ENCODE measurements around the gene DMBX1. TPM values are rescaled to one million over a fixed set of nuclear protein-coding genes. Genes with fewer than 3 reads are reported as not detected.
A peak's percentile ranks its signal among the peaks of the same experiment; 100 is the strongest.

DMBX1 gene
- total and polyA plus RNA-seq, 9 of the 15 experiments (the other 6 are each of a cell fraction or from before 2014, with no cell fraction given), result 0.25 to 4.3 (median 1.0) TPM

GRCh38 chr1:46517010-46517600 lies 27.5 kb downstream of the DMBX1 start (continued):
- no peak for TF ChIP-seq AFF1 (IDR thresholded peaks at IDR 0.05; ENCODE audit: low read depth in 1 of 2, partially characterized antibody in 2 of 2)
- TF ChIP-seq SAFB2 (IDR thresholded peaks at IDR 0.05; ENCODE audit: borderline replicate concordance, low read depth, low read length, severe bottlenecking), result no peak
- no peak for TF ChIP-seq ZSCAN29 (IDR thresholded peaks at IDR 0.05)
- TF ChIP-seq CTCF (IDR thresholded peaks at IDR 0.05 in 2 of 3, conservative IDR thresholded peaks at IDR 0.05 in 1 of 3; ENCODE audit: insufficient read depth in 2 of 3, low read depth in 1 of 3, low read length in 3 of 3), result peak in 2 of 3 experiments; percentile 18 to 27; a peak in 1 of 6 replicates
- TF ChIP-seq SMC3 (conservative IDR thresholded peaks at IDR 0.05; ENCODE audit: insufficient read depth, low read depth, low read length), result no peak
- TF ChIP-seq PURB (CRISPR knock-in tag; IDR thresholded peaks at IDR 0.05; ENCODE audit: low read depth), result no peak
- TF ChIP-seq ZHX1 (conservative IDR thresholded peaks at IDR 0.05; ENCODE audit: low read length), result no peak
- TF ChIP-seq ZNF764 (CRISPR knock-in tag; IDR thresholded peaks at IDR 0.05; ENCODE audit: low read depth), result no peak
- no peak for TF ChIP-seq SUPT5H (IDR thresholded peaks at IDR 0.05)
- TF ChIP-seq CTBP1 (IDR thresholded peaks at IDR 0.05; ENCODE audit: borderline replicate concordance), result peak; percentile 90
- no peak for TF ChIP-seq LCOR (CRISPR knock-in tag; IDR thresholded peaks at IDR 0.05)
- no peak for TF ChIP-seq MLX (CRISPR knock-in tag; conservative IDR thresholded peaks at IDR 0.05)
- no peak for TF ChIP-seq NFIX (CRISPR knock-in tag; IDR thresholded peaks at IDR 0.05; ENCODE audit: low read depth)
- TF ChIP-seq NFXL1 (CRISPR knock-in tag; IDR thresholded peaks at IDR 0.05), result no peak
- no peak for TF ChIP-seq TAF15 (IDR thresholded peaks at IDR 0.05; ENCODE audit: low read depth, low read length)
- no peak for TF ChIP-seq ZNF511 (CRISPR knock-in tag; IDR thresholded peaks at IDR 0.05)
- no peak for TF ChIP-seq HCFC1 (IDR thresholded peaks at IDR 0.05; ENCODE audit: low read depth, low read length)
